Panc1 (cell line): ENCODE data around the gene B3GNT4.

Experiments
- SIN3A ChIP-seq: IDR thresholded peaks from 2 replicates; pipeline ENCODE4 v1.6.1; 2012; ENCODE audit warnings: low read depth, mild to moderate bottlenecking, low read length, moderate library complexity, borderline replicate concordance; ENCODE audit not compliant: insufficient read depth
- TF ChIP-seq, protein P1 (sequence below): fragments of 450-650 bp; IDR thresholded peaks from 2 replicates; pipeline ENCODE4 v1.5.1; 2017; ENCODE audit warnings: mild to moderate bottlenecking
- TF ChIP-seq, protein P2 (sequence below), 2 experiments: IDR thresholded peaks; 2 replicates each; pipeline ENCODE4 v1.6.1; 2011 to 2012; ENCODE audit warnings: low read depth in 2 of 2, control low read depth in 1 of 2, low read length in 1 of 2, mild to moderate bottlenecking in 1 of 2, moderate library complexity in 1 of 2; ENCODE audit not compliant: insufficient read depth in 1 of 2

DNA sequence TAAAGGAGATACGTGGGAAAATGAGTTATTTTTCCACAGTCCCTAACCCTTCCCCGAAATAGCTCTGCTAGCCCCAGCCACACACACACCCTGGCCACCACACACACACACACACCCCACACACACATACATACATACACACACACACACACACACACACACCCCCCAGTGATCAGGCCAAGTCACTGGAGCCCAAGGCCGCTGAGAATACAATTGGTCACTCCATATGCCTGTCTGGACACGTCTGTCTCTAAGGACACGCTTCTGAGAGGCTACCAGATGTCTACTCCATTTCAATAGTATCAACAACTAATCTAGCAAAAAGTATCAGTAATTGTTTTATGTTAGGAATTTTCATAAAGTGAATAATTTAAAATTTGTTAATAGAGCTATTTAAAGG, 35.4 kb downstream of the B3GNT4 start:
- TF ChIP-seq, protein P1, sequence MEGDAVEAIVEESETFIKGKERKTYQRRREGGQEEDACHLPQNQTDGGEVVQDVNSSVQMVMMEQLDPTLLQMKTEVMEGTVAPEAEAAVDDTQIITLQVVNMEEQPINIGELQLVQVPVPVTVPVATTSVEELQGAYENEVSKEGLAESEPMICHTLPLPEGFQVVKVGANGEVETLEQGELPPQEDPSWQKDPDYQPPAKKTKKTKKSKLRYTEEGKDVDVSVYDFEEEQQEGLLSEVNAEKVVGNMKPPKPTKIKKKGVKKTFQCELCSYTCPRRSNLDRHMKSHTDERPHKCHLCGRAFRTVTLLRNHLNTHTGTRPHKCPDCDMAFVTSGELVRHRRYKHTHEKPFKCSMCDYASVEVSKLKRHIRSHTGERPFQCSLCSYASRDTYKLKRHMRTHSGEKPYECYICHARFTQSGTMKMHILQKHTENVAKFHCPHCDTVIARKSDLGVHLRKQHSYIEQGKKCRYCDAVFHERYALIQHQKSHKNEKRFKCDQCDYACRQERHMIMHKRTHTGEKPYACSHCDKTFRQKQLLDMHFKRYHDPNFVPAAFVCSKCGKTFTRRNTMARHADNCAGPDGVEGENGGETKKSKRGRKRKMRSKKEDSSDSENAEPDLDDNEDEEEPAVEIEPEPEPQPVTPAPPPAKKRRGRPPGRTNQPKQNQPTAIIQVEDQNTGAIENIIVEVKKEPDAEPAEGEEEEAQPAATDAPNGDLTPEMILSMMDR, result no peak
- no peak for TF ChIP-seq SIN3A
- TF ChIP-seq, protein P2, sequence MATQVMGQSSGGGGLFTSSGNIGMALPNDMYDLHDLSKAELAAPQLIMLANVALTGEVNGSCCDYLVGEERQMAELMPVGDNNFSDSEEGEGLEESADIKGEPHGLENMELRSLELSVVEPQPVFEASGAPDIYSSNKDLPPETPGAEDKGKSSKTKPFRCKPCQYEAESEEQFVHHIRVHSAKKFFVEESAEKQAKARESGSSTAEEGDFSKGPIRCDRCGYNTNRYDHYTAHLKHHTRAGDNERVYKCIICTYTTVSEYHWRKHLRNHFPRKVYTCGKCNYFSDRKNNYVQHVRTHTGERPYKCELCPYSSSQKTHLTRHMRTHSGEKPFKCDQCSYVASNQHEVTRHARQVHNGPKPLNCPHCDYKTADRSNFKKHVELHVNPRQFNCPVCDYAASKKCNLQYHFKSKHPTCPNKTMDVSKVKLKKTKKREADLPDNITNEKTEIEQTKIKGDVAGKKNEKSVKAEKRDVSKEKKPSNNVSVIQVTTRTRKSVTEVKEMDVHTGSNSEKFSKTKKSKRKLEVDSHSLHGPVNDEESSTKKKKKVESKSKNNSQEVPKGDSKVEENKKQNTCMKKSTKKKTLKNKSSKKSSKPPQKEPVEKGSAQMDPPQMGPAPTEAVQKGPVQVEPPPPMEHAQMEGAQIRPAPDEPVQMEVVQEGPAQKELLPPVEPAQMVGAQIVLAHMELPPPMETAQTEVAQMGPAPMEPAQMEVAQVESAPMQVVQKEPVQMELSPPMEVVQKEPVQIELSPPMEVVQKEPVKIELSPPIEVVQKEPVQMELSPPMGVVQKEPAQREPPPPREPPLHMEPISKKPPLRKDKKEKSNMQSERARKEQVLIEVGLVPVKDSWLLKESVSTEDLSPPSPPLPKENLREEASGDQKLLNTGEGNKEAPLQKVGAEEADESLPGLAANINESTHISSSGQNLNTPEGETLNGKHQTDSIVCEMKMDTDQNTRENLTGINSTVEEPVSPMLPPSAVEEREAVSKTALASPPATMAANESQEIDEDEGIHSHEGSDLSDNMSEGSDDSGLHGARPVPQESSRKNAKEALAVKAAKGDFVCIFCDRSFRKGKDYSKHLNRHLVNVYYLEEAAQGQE (IDR thresholded peaks at IDR 0.05; ENCODE audit: insufficient read depth in 1 of 2, low read depth in 2 of 2, low read length in 1 of 2), result no peak
